ENCODE data around the gene ABCA1. TPM values are rescaled to one million over a fixed set of nuclear protein-coding genes. Genes with fewer than 3 reads are reported as not detected.

Gene ABCA1
- total and polyA plus RNA-seq, 2 of the 13 experiments (the other 11 are each of a cell fraction or from before 2014, with no cell fraction given) = 26.8 to 63.8 TPM

- no peak for TF ChIP-seq ATM (IDR thresholded peaks at IDR 0.05; ENCODE audit: borderline replicate concordance)
- 0 out of 2 replicates have a peak, but pooled peaks have one; percentile 9 for TF ChIP-seq DNMT1 (CRISPR knock-in tag; IDR thresholded peaks at IDR 0.05)
- TF ChIP-seq ZC3H13 (CRISPR knock-in tag; IDR thresholded peaks at IDR 0.05) = no peak
- peak; percentile 60; the same call in 1 of the 2 replicates for TF ChIP-seq ZNF124 (CRISPR knock-in tag; IDR thresholded peaks at IDR 0.05)
- TF ChIP-seq PBX2 (CRISPR knock-in tag; IDR thresholded peaks at IDR 0.05) = no peak
- TF ChIP-seq ARNT2 (CRISPR knock-in tag; IDR thresholded peaks at IDR 0.05; ENCODE audit: low read depth) = no peak
- TF ChIP-seq NCOA5 (CRISPR knock-in tag; IDR thresholded peaks at IDR 0.05) = no peak
- no peak for TF ChIP-seq RARA (CRISPR knock-in tag; IDR thresholded peaks at IDR 0.05)
- no peak for TF ChIP-seq ZNF276 (CRISPR knock-in tag; IDR thresholded peaks at IDR 0.05; ENCODE audit: low read depth)
- TF ChIP-seq ZNF574 (CRISPR knock-in tag; IDR thresholded peaks at IDR 0.05) = peak; percentile 49
- no peak for TF ChIP-seq RORA (CRISPR knock-in tag; IDR thresholded peaks at IDR 0.05)
- TF ChIP-seq ARID4A (CRISPR knock-in tag; IDR thresholded peaks at IDR 0.05; ENCODE audit: borderline replicate concordance) = peak; percentile 60; the same call in 1 of the 2 replicates
- no peak for TF ChIP-seq ZSCAN22 (CRISPR knock-in tag; IDR thresholded peaks at IDR 0.05)
- no peak for TF ChIP-seq JUND (CRISPR knock-in tag; IDR thresholded peaks at IDR 0.05)
- peak; percentile 46 for TF ChIP-seq HOXA3 (CRISPR knock-in tag; IDR thresholded peaks at IDR 0.05)
- 0 out of 2 replicates have a peak, but pooled peaks have one; percentile 33 for TF ChIP-seq ZBTB46 (CRISPR knock-in tag; IDR thresholded peaks at IDR 0.05; ENCODE audit: borderline replicate concordance)
- no peak for TF ChIP-seq SSRP1 (CRISPR knock-in tag; IDR thresholded peaks at IDR 0.05)
These were observed 40.3 kb upstream of the ABCA1 start (continued) for GRCh38 chr9:104968025-104968982.
